Measurements from ENCODE around the gene BOD1L2.

BOD1L2 gene

DNA sequence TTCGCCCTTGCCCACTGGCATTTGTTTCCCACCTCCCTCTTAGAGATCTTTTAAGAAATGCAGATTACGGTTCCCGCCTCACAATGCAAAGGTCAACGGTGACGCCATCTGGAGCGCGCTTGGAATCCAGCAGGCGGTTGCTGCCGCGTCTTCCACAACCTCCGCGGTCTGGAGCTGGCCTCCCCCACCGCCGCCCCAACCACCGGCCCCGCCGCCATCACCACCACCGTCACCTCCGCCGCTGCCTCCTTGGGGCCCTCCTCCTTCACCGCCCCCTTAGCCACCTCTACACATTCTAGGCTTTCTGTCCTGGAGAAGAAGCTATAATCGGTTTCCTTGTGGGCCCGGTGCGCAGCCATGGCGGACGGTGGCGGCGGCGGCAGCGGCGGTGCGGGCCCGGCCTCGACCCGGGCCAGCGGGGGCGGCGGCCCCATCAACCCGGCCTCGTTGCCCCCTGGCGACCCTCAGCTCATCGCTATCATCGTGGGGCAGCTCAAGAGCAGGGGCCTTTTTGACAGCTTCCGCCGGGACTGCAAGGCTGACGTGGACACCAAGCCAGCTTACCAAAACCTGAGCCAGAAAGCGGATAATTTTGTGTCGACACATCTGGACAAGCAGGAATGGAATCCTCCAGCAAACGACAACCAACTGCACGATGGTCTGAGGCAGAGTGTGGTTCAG lies at the start of gene BOD1L2:
BOD1L2 (plus strand) TSS at position 132 of the 681 bp plus-strand sequence; CDS start at position 358, 226 bp downstream.
- DNase-seq (ENCODE audit: low spot score) = no peak

DNA sequence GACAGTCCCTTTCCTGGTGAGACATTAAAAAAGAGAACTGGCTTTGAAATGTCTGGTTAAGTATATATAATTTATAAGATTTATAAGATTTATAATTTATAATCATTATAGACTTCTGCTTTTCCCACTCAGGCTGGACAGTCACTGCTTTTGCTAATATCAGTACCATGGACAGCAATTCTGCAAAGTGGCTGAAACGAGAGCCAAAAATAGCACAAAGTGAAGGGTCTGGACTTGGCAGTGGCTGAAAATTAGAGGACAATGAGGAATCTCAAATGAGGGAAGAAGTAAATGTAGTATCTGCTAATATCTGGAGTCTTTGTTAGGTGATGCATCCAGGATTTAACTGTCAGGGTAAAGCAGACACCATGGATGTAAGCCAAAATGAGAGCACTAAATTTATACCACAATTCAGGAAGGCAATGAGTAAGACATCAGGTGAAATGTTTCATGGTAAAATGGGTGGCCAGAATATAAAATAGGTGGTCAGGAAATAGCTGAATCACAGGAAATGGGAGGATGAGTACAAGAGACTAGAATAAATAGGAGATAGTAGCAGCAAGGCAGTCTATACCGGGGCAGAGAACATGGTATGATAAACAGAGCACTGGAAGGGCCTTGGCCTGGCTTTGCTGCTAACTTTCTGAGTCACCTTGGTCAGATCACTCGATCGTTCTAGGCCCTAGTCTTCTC lies 39.6 kb upstream of the BOD1L2 start:
- DNase-seq (ENCODE audit: low spot score) = peak; percentile 34

DNA sequence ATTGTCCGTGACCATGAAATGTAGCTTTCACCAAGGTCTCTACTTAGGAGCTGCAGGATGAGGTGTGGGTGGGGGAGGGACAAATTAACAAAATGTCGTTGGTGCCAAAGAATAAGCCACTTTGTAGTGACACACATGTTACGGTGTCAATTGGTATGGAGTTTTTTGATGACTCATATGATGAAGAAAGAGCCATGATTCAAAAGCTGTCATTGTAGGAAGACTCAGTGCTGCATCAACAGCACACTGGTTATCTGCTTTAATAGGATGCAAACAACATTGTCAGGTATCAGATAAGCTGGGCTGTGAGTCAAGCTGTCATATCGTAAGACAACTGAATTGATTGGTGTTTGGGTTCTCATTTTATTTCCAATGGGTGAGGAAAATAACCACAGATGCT lies 36.6 kb upstream of the BOD1L2 start:
- DNase-seq (ENCODE audit: low spot score) = no peak

GRCh38 chr18:57113799-57114420 lies 33.0 kb upstream of the BOD1L2 start:
- DNase-seq (ENCODE audit: low spot score) = no peak

GRCh38 chr18:57116598-57117132 lies 30.2 kb upstream of the BOD1L2 start:
- DNase-seq (ENCODE audit: low spot score) = no peak

- DNase-seq (ENCODE audit: low spot score) = no peak
These were observed 25.3 kb upstream of the BOD1L2 start for GRCh38 chr18:57121542-57122112.

- DNase-seq (ENCODE audit: low spot score) = no peak
These were observed 23.9 kb upstream of the BOD1L2 start for GRCh38 chr18:57122936-57123510.

- no peak for DNase-seq (ENCODE audit: low spot score)
These were observed 21.3 kb upstream of the BOD1L2 start for GRCh38 chr18:57125627-57126026.

DNA sequence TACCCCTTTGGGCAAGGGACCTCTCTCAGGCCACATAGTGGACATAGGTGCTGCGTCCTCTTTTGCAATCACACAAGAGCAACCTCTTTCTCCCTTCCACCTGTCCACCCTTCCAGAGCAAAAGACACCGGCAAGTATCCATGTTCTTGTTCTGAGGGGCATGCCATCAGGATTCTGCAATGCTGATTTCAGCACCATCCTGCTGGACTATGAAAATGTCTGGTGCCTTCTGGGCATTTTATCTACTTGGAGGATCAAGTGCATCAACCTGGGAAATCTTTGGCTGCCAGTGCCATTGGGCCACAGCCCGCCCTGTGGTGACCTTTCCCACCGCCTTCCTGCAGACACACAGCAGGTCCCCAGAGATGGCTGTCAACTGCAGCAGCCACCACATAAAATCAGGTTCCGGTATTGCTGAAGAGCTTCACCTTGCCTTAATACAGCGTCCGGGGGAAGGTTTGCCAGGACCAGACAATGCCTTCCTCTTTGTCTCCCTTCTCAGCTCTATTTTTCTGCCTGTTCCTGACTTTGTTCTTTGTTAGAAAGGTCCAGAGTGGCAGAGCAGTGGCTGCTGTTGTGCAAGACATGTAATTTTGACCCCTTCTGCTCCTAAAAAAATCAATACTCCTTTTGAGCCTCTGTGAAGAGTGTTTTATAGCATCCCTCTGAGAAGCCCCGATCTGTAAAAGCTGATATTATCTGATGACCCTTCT lies 18.5 kb upstream of the BOD1L2 start:
- DNase-seq (ENCODE audit: low spot score) = no peak

DNA sequence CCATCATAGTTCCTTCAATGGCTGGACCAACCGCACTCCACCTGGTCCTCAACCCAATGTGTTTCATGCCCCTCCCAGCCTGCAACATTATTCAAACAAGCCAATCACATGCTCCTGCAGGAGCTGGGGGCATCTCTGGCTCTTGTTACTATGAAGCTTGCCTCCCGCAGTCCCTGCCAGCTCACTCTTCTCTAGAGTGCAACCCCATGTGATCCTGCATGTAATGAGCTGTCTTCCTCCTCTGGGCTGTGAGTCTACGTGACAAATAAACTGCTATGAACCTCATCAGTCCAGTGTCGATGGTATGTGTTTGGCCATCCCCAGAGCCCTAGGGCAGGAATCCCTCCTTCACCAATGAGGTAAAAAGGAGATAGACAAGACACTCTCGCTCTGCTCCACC lies 15.8 kb upstream of the BOD1L2 start:
- DNase-seq (ENCODE audit: low spot score) = no peak

DNA sequence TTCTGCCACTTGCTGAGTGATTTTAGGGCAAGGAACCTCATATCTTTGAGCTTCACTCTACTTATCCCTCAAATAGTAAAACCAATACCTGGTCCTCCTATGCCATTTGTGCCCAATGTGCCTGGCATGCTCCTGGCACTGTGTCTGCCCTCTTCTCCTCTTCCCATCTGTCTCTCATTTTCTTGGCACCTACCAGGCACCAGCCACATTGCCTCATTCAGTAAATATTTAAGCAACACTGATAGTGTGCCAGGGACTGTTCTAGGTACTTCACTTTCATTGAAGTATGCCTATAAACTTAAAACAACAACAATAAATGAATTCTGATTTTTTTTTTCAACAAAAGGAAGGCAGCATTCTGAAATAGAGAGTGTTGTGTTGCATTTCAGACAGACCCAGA lies 15.1 kb upstream of the BOD1L2 start:
- no peak for DNase-seq (ENCODE audit: low spot score)

DNA sequence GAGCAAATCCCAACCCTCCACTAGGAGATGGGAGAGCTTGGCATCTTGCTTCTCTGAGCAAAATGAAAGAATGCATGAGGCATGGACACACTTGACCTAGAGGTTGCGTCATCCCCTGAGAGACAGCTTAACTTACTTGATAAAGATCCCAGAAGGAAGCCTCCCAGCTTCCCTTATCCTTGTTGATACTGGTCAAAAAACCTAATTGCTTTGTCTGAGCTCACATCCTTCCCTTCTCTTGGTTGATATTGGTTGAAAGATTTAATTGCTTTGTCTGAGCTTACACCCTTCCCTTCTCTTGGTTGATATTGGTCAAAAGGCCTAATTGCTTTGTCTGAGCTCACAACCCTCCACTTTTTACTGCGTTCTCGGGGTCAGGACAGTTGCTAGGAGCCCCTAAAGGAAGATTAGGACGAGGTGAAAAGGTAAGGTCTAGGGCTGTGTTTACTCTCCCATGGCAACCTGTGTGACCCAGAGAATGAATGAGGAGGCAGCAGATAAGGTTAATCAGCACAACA lies 12.2 kb upstream of the BOD1L2 start:
- no peak for DNase-seq (ENCODE audit: low spot score)

- DNase-seq (ENCODE audit: low spot score) = no peak
These were observed 11.2 kb upstream of the BOD1L2 start for GRCh38 chr18:57135699-57136098.

- no peak for DNase-seq (ENCODE audit: low spot score)
These were observed 9.0 kb upstream of the BOD1L2 start for GRCh38 chr18:57137847-57138246.

- DNase-seq (ENCODE audit: low spot score) = no peak
These were observed 5.4 kb upstream of the BOD1L2 start for GRCh38 chr18:57141208-57142129.

DNA sequence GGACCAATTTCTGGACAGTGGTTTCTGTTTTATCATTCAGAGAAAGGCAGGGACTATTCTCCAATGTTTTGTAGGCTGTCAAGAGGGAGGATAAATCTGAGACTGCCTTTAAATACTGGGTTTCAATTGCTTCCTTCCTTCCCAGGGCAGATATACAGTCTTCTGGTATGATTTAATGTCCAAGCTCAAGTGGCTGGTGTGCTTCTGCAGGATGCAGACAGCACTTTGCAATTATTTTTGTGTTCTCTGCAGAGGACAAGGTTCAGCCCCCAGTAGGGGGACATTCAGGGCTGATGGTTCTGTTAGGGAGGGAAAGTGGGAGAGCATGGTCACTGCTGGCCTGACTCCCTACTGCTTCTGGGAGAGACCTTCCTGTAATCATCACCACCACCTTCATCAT lies 4.6 kb upstream of the BOD1L2 start:
- DNase-seq (ENCODE audit: low spot score) = no peak

- no peak for DNase-seq (ENCODE audit: low spot score)
These were observed 3.6 kb upstream of the BOD1L2 start for GRCh38 chr18:57143265-57143664.

GRCh38 chr18:57148263-57148662 lies 1.4 kb downstream of the BOD1L2 start:
- no peak for DNase-seq (ENCODE audit: low spot score)

GRCh38 chr18:57149051-57149450 lies 2.2 kb downstream of the BOD1L2 start:
- no peak for DNase-seq (ENCODE audit: low spot score)

DNA sequence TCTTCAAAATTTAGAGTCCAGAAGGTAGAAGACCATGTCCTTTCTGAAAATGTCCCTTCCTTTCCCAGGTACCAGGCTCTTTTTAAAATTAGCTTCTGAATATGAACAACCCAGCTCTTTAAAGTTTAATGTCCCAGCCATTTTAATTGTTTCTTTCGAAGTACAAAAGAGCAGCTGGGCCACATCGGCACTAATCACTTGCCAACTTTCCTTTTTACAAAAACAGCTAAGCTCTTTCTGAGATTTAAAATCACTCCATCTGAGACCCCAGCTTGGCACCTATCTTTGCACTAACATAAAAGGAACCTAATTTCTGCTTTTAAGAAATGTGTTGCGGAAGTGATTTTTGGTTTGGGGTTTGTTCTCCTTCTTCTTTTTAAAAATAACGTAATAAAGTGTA lies 2.6 kb downstream of the BOD1L2 start:
- no peak for DNase-seq (ENCODE audit: low spot score)
